ENCODE results near the gene ZNF577. TPM values are rescaled to one million over a fixed set of nuclear protein-coding genes. Genes with fewer than 3 reads are reported as not detected.

Gene ZNF577
- total RNA-seq, 2 donors from 2014 or later: 5.2 to 5.7 TPM

- peaks cover 10% of the 10 kb centered on the region for H3K27me3 Mint-ChIP-seq
Measured at GRCh38 chr19:51904331-51905165, 16.8 kb upstream of the ZNF577 start, which contains the start of gene ZNF649. Gene ZNF649 (minus strand): TSS chr19:51905017. CDS start chr19:51900107, 4,910 bp downstream.

GRCh38 chr19:51903192-51903591 is 15.4 kb upstream of the ZNF577 start:
- Mint-ChIP-seq H3K4me1 (peaks cover 7% of the 10 kb centered on the region), H3K27ac (no peak overlapping the region), H3K9me3 (peaks cover 27% of the 10 kb centered on the region), H3K27me3 (peaks cover 8% of the 10 kb centered on the region), H3K36me3 (ENCODE audit: low read depth) (peaks cover 66% of the 10 kb centered on the region), H3K4me3 (peak overlapping the region; percentile 92)
- ATAC-seq (replicated peaks): no peak

More at GRCh38 chr19:51904331-51905165, 16.8 kb upstream of the ZNF577 start, which contains the start of gene ZNF649:
- H3K4me1 Mint-ChIP-seq: peaks cover 7% of the 10 kb centered on the region
- H3K4me3 Mint-ChIP-seq: peak within 1 kb of the TSS; percentile 92
- ATAC-seq (replicated peaks): peak; percentile 95
- H3K9me3 Mint-ChIP-seq: peaks cover 28% of the 10 kb centered on the region
- peaks cover 52% of the 10 kb centered on the region for H3K36me3 Mint-ChIP-seq (ENCODE audit: low read depth)
- H3K27ac Mint-ChIP-seq: peak within 1 kb of the TSS; percentile 94

GRCh38 chr19:51901860-51902259 is 14.1 kb upstream of the ZNF577 start:
- no peak for ATAC-seq (replicated peaks)
- Mint-ChIP-seq H3K4me1 (peaks cover 7% of the 10 kb centered on the region), H3K27me3 (no peaks in the 10 kb centered on the region), H3K4me3 (no peak overlapping the region), H3K9me3 (peaks cover 22% of the 10 kb centered on the region), H3K27ac (no peak overlapping the region), H3K36me3 (ENCODE audit: low read depth) (peaks cover 74% of the 10 kb centered on the region)

GRCh38 chr19:51891193-51891747 is 3.5 kb upstream of the ZNF577 start:
- Mint-ChIP-seq H3K9me3 (peaks cover 54% of the 10 kb centered on the region), H3K4me3 (no peak overlapping the region), H3K27me3 (no peaks in the 10 kb centered on the region), H3K4me1 (peaks cover 6% of the 10 kb centered on the region), H3K27ac (no peak overlapping the region), H3K36me3 (ENCODE audit: low read depth) (peaks cover 89% of the 10 kb centered on the region)
- ATAC-seq (replicated peaks): no peak

- Mint-ChIP-seq H3K9me3 (peaks cover 52% of the 10 kb centered on the region), H3K27ac (no peak overlapping the region), H3K4me3 (no peak overlapping the region), H3K4me1 (peaks cover 6% of the 10 kb centered on the region), H3K27me3 (no peaks in the 10 kb centered on the region), H3K36me3 (ENCODE audit: low read depth) (peaks cover 80% of the 10 kb centered on the region)
- ATAC-seq (replicated peaks): no peak
Measured at GRCh38 chr19:51889934-51890333, 2.2 kb upstream of the ZNF577 start.

GRCh38 chr19:51884713-51885112 is 3.0 kb downstream of the ZNF577 start:
- Mint-ChIP-seq H3K27ac (no peak overlapping the region), H3K4me1 (peaks cover 6% of the 10 kb centered on the region), H3K9me3 (peaks cover 33% of the 10 kb centered on the region), H3K4me3 (no peak overlapping the region), H3K36me3 (ENCODE audit: low read depth) (peaks cover 51% of the 10 kb centered on the region), H3K27me3 (no peaks in the 10 kb centered on the region)
- no peak for ATAC-seq (replicated peaks)

GRCh38 chr19:51882518-51882917 is 5.2 kb downstream of the ZNF577 start:
- Mint-ChIP-seq H3K27me3 (no peaks in the 10 kb centered on the region), H3K4me1 (no peaks in the 10 kb centered on the region), H3K4me3 (no peak overlapping the region), H3K27ac (no peak overlapping the region), H3K9me3 (peaks cover 23% of the 10 kb centered on the region), H3K36me3 (ENCODE audit: low read depth) (peaks cover 51% of the 10 kb centered on the region)
- ATAC-seq (replicated peaks): no peak

- no peaks in the 10 kb centered on the region for H3K4me1 Mint-ChIP-seq
- no peak overlapping the region for H3K4me3 Mint-ChIP-seq
- ATAC-seq (replicated peaks): no peak
- H3K27me3 Mint-ChIP-seq: no peaks in the 10 kb centered on the region
- no peak overlapping the region for H3K27ac Mint-ChIP-seq
- peaks cover 59% of the 10 kb centered on the region for H3K9me3 Mint-ChIP-seq
- peaks cover 58% of the 10 kb centered on the region for H3K36me3 Mint-ChIP-seq (ENCODE audit: low read depth)
Measured at GRCh38 chr19:51873097-51873496, 14.7 kb downstream of the ZNF577 start.

GRCh38 chr19:51861870-51862622 is 25.7 kb downstream of the ZNF577 start:
- Mint-ChIP-seq H3K36me3 (ENCODE audit: low read depth) (peaks cover 6% of the 10 kb centered on the region), H3K4me3 (no peak overlapping the region), H3K4me1 (no peaks in the 10 kb centered on the region), H3K27ac (no peak overlapping the region), H3K27me3 (no peaks in the 10 kb centered on the region), H3K9me3 (peaks cover 39% of the 10 kb centered on the region)
- no peak for ATAC-seq (replicated peaks)

GRCh38 chr19:51837145-51837544 is 50.6 kb downstream of the ZNF577 start:
- Mint-ChIP-seq H3K36me3 (ENCODE audit: low read depth) (no peaks in the 10 kb centered on the region), H3K4me3 (no peak overlapping the region), H3K27me3 (no peaks in the 10 kb centered on the region), H3K9me3 (peaks cover 23% of the 10 kb centered on the region), H3K27ac (no peak overlapping the region), H3K4me1 (no peaks in the 10 kb centered on the region)
- ATAC-seq (replicated peaks): no peak

GRCh38 chr19:51830274-51830673 is 57.5 kb downstream of the ZNF577 start:
- H3K4me3 Mint-ChIP-seq: no peak overlapping the region
- H3K27me3 Mint-ChIP-seq: no peaks in the 10 kb centered on the region
- H3K27ac Mint-ChIP-seq: no peak overlapping the region
- H3K9me3 Mint-ChIP-seq: peaks cover 22% of the 10 kb centered on the region
- ATAC-seq (replicated peaks): no peak
- no peaks in the 10 kb centered on the region for H3K36me3 Mint-ChIP-seq (ENCODE audit: low read depth)
- H3K4me1 Mint-ChIP-seq: no peaks in the 10 kb centered on the region

GRCh38 chr19:51824281-51825005 is 63.3 kb downstream of the ZNF577 start:
- no peaks in the 10 kb centered on the region for H3K4me1 Mint-ChIP-seq
- no peaks in the 10 kb centered on the region for H3K27me3 Mint-ChIP-seq
- no peak for ATAC-seq (replicated peaks)
- H3K36me3 Mint-ChIP-seq (ENCODE audit: low read depth): no peaks in the 10 kb centered on the region
- H3K9me3 Mint-ChIP-seq: peaks cover 25% of the 10 kb centered on the region
- no peak overlapping the region for H3K27ac Mint-ChIP-seq
- H3K4me3 Mint-ChIP-seq: no peak overlapping the region

GRCh38 chr19:51822946-51823345 is 64.8 kb downstream of the ZNF577 start:
- H3K27me3 Mint-ChIP-seq: no peaks in the 10 kb centered on the region

GRCh38 chr19:51822325-51822724 is 65.4 kb downstream of the ZNF577 start:
- Mint-ChIP-seq H3K36me3 (ENCODE audit: low read depth) (no peaks in the 10 kb centered on the region), H3K4me3 (no peak overlapping the region), H3K27me3 (no peaks in the 10 kb centered on the region), H3K9me3 (peaks cover 25% of the 10 kb centered on the region), H3K4me1 (no peaks in the 10 kb centered on the region), H3K27ac (no peak overlapping the region)
- ATAC-seq (replicated peaks): no peak

More at GRCh38 chr19:51822946-51823345, 64.8 kb downstream of the ZNF577 start:
- no peak overlapping the region for H3K27ac Mint-ChIP-seq
- no peaks in the 10 kb centered on the region for H3K36me3 Mint-ChIP-seq (ENCODE audit: low read depth)
- no peak overlapping the region for H3K4me3 Mint-ChIP-seq
- no peaks in the 10 kb centered on the region for H3K4me1 Mint-ChIP-seq
- no peak for ATAC-seq (replicated peaks)
- peaks cover 25% of the 10 kb centered on the region for H3K9me3 Mint-ChIP-seq

All from activated T-helper 17 cell treated with anti-CD3 and anti-CD28 coated beads, Interleukin-2, amount 50 U/mL, for 72 hours (primary cell).